ENCODE data around the gene ZSCAN10. TPM values are rescaled to one million over a fixed set of nuclear protein-coding genes. Genes with fewer than 3 reads are reported as not detected.

Gene ZSCAN10
- total RNA-seq, 1 experiment from 2014 or later, result 0.76 TPM

DNA sequence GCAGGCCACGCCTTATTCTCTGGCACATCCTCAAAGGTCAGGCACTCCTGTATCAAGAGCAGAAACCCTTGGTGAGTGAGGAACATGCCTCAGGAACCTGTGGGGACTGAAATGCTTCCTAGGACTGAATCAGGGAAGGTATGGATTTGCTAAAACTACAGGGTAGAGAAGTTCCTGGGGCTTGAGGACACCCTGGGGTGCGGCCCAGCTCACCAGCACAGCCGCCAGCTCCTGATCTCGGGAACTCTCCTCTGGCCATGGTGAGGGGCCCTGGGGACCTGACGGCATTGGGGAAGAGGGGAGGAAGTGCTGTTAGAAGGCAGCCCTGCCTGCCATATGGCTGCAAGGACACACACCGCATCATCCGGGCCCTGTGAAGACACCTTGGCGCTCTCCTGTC is 7.5 kb downstream of the ZSCAN10 start:
- no peak overlapping the region for H3K9ac ChIP-seq (ENCODE audit: low read length)
- CTCF ChIA-PET, result no interaction called here

More for the DNA sequence above, 7.5 kb downstream of the ZSCAN10 start:
- H3K4me3 ChIP-seq (replicated peaks in 1 of 2; ENCODE audit: low read depth in 1 of 2, low read length in 2 of 2), result no peak overlapping the region
- no peaks in the 10 kb centered on the region for H3K36me3 ChIP-seq (ENCODE audit: control insufficient read depth in 1 of 2, insufficient read depth in 2 of 2, low read length in 2 of 2)
- H3K79me2 ChIP-seq (ENCODE audit: insufficient read depth, low read length), result no peaks in the 10 kb centered on the region
- H3K27ac ChIP-seq (ENCODE audit: low read depth, low read length), result no peak overlapping the region
- TF ChIP-seq FOSL1 (IDR thresholded peaks at IDR 0.05; ENCODE audit: low read depth) (no peak), ELF1 (IDR thresholded peaks at IDR 0.05; ENCODE audit: borderline replicate concordance, low read depth) (no peak), POLR2A (IDR thresholded peaks at IDR 0.05; ENCODE audit: borderline replicate concordance, extremely low read depth, insufficient read depth, insufficient read length) (no peak), JUND (IDR thresholded peaks at IDR 0.05) (no peak), EZH2 (IDR thresholded peaks at IDR 0.05) (no peak), POLR2AphosphoS5 (IDR thresholded peaks at IDR 0.05; ENCODE audit: low read depth, low read length) (no peak), SRF (IDR thresholded peaks at IDR 0.05; ENCODE audit: low read depth) (no peak), TCF7L2 (IDR thresholded peaks at IDR 0.05; ENCODE audit: borderline replicate concordance, extremely low read depth, insufficient read depth, insufficient read length) (no peak), SIN3A (IDR thresholded peaks at IDR 0.05; ENCODE audit: low read depth) (no peak), ZNF274 (IDR thresholded peaks at IDR 0.05; ENCODE audit: low read depth, low read length) (no peak)
- TF ChIP-seq, protein P1, sequence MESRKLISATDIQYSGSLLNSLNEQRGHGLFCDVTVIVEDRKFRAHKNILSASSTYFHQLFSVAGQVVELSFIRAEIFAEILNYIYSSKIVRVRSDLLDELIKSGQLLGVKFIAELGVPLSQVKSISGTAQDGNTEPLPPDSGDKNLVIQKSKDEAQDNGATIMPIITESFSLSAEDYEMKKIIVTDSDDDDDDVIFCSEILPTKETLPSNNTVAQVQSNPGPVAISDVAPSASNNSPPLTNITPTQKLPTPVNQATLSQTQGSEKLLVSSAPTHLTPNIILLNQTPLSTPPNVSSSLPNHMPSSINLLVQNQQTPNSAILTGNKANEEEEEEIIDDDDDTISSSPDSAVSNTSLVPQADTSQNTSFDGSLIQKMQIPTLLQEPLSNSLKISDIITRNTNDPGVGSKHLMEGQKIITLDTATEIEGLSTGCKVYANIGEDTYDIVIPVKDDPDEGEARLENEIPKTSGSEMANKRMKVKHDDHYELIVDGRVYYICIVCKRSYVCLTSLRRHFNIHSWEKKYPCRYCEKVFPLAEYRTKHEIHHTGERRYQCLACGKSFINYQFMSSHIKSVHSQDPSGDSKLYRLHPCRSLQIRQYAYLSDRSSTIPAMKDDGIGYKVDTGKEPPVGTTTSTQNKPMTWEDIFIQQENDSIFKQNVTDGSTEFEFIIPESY (IDR thresholded peaks at IDR 0.05; ENCODE audit: extremely low read depth, insufficient replicate concordance, low read length), result no peak
- no peaks in the 10 kb centered on the region for H3K27me3 ChIP-seq (ENCODE audit: insufficient read depth, low read length)
- no peak for ATAC-seq
- no peaks in the 10 kb centered on the region for H3K9me2 ChIP-seq (ENCODE audit: insufficient read depth)
- no peak overlapping the region for H3K4me2 ChIP-seq (ENCODE audit: low read length)
- no peaks in the 10 kb centered on the region for H3K9me3 ChIP-seq (ENCODE audit: control insufficient read depth in 1 of 2, insufficient read depth in 1 of 2, low read depth in 1 of 2, low read length in 2 of 2)
- no peak overlapping the region for H2AFZ ChIP-seq (ENCODE audit: low read depth, low read length, poor library complexity, severe bottlenecking)
- ChIA-PET POLR2A (no interaction called here), RAD21 (ENCODE audit: low non-redundant PET in 1 of 2, low total read pairs in 2 of 2, uncharacterized antibody in 2 of 2, unreplicated experiment in 2 of 2) (no interaction called here)
- intact Hi-C loops (cut with micrococcal nuclease), result no loop called here
- peaks cover 0 to 7% of the 10 kb centered on the region in 2 experiments; a peak in 2 of 4 replicates for H3K4me1 ChIP-seq (ENCODE audit: control insufficient read depth in 1 of 2, insufficient read depth in 2 of 2, low read length in 2 of 2)
- BruUV-seq (replicated peaks), result no TSS peak
- no peak for DNase-seq (ENCODE audit: low read depth, low spot score)
- no peaks in the 10 kb centered on the region for H4K20me1 ChIP-seq (ENCODE audit: insufficient read depth)

Measured in HCT116 (cell line).